NCI-H2107 treated with DMSO at 0.1 percent for 48 hours (cell line): Measurements from ENCODE around the gene ZFAND2A.
"Not testable (repeated sequence)": the region's sequence is repeated elsewhere in the genome, so short reads cannot be mapped to it uniquely, and the experiment has no call there.

Source experiments
- DNase-seq: peaks from one replicate; lab custom pipeline; 2025; ENCODE audit not compliant: unreplicated experiment; lab: John Stamatoyannopoulos, UW

Gene ZFAND2A

GRCh38 chr7:1124816-1125602, 35.0 kb downstream of the ZFAND2A start:
- no peak for DNase-seq

GRCh38 chr7:1124164-1124563, 35.8 kb downstream of the ZFAND2A start:
- DNase-seq: no peak

DNA sequence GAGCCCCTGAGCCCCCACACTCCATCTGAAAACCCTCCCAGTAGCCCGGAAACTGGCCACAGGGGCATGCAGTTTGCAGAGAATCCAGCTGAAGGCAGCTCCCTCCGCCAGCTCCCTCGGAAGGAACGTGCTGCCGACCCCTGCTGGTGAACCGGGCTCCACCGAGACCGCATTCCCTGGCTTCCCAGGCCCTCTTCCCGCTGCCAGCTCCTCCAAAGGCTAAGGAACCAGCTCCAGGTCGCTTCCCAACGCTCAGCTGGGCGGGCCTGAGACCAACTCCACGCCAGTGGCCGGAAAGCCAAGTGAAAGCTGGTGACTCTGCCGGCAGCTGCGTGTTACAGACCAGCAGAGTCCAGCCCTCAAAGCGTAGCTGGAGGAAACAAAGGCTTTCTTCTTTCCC, 36.3 kb downstream of the ZFAND2A start:
- no peak for DNase-seq

GRCh38 chr7:1122832-1123501, 37.0 kb downstream of the ZFAND2A start:
- DNase-seq: no peak

DNA sequence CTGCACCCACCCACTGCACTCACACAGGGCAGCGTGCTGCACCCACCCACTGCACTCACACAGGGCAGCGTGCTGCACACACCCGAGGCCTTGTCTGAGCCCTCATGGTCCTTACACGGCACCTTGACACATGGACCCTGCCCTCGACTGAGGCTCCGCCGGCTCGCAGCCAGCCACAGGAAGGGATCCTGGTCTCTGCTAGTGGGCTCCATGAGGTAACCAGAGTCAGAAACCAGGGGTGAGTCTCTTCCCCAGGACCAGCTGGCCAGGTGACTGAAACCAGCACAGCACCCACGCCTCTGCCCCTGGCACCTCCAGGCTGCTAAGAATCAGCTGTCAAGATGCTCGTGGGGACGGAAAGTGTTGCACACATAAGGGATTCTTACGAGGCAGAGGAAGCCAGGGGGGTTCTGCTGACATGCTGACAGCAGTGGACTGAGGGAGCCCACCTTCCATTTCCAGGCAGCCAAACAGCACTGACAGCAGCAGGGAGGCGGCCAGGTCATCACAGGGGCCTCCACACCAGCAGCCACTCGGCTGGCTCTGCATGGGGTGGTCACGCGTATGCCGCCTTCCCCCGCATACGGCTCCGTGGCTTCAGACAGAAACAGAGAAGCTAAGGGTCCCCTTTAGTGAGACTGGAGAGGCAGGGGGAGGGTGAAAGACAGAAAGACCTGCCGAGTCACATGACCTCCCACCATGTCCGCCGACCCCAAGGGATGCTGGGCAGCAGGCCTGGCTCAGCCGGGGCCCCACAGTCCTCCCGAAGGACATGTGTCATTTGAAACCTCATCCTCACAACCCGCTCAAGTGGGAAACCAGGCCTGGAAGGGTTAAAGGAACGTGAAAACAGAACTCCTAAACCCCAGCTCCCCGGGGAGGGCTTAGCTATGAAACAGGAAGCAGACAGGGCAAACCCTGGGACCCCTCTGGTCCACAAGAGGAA, 37.8 kb downstream of the ZFAND2A start:
- no peak for DNase-seq

DNA sequence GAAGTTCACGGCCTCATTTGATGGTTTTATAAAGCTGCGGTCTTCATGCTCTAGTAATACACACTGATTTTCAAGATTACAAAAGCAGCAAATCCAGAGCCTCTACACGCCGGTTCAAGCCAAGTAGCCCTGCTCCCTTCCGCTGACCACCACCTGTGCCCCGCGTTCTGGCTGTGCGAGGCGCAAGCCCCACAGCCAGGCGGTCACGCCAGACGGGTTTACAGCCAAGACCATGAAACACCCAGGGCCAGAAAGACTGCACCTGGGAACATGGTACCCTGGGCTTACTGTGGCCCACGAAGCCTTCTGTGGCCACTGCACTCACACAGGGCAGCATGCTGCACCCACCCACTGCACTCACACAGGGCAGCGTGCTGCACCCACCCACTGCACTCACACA, 38.5 kb downstream of the ZFAND2A start:
- DNase-seq: no peak

DNA sequence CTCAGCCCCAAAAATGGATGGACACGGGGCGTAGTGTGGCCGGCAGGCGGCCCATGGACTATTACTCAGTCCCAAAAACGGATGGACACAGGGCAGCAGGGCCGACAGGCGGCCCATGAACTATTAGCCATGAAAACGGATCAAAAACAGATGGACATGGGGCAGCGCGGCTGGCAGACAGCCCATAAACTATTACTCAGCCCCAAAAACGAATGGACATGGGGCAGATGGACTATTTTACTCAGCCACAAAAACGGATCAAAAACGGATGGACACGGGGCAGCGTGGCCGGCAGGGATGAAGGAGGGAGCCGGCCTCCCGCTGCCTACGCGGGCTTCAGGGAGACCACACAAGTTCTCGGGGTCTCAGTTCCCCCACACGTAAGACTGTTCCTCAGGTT, 39.2 kb downstream of the ZFAND2A start:
- DNase-seq: no peak

DNA sequence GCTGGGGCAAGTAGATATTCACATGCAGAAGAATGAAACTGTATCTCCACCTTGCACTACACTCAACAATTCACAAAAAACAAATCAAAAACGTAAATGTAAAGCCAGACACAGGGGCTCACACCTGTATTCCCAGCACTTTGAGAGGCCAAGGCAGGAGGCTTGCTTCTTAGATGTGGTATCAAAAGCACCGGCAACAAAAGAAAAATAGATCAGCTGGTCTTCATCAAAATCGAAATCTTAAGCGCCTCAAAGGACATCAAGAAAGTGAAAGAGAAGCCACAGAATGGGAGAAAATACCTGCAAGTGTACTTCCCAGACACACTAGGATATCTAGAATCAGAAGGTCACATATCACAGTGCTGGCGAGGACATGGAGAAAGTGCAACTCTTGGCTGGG, 40.8 kb downstream of the ZFAND2A start:
- no peak for DNase-seq

- DNase-seq: no peak
Measured at GRCh38 chr7:1117321-1117928, 42.6 kb downstream of the ZFAND2A start.

- DNase-seq: not testable (repeated sequence)
Measured at GRCh38 chr7:1116383-1117008, 43.5 kb downstream of the ZFAND2A start.

- DNase-seq: not testable (repeated sequence)
Measured at GRCh38 chr7:1115171-1116045, 44.6 kb downstream of the ZFAND2A start.

- DNase-seq: no peak
Measured at GRCh38 chr7:1114505-1114904, 45.5 kb downstream of the ZFAND2A start.

DNA sequence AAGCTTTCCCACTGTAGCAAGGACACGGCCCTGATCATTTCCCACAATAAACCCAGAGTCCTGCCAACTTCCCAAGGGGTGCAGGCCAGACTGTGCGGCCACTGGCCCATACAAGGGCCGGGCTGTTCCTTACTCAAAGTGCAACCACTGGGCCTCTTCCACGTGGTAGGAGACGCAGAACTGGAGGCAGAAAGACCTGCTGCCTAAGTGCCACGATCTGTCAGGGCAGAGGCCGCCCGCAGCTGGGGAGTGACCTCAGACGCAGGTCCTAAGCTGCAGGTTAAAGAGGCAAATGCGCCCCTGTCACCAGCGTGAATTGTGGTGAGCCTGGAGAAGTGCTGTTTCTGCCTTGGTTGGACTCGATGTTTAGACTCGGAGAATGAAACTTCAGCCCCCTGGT, 45.9 kb downstream of the ZFAND2A start:
- DNase-seq: no peak

DNA sequence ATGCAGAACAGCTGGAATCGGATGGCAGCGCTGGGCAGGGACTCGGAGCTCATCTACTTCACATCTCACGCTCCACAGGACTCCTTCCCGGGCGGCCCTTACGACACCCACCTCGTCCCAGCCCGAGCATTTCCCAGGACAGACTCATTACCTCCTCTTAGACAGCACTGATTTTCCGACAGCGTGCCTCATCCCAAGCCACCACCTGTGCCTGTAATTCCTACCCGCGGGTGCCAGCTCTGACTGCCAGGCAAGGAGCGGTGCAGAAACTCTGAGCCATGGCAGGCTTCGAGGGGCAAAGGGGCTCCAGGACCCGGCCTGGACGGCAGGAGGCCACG, 46.5 kb downstream of the ZFAND2A start:
- no peak for DNase-seq

- no peak for DNase-seq
Measured at GRCh38 chr7:1112625-1113547, 47.1 kb downstream of the ZFAND2A start.

DNA sequence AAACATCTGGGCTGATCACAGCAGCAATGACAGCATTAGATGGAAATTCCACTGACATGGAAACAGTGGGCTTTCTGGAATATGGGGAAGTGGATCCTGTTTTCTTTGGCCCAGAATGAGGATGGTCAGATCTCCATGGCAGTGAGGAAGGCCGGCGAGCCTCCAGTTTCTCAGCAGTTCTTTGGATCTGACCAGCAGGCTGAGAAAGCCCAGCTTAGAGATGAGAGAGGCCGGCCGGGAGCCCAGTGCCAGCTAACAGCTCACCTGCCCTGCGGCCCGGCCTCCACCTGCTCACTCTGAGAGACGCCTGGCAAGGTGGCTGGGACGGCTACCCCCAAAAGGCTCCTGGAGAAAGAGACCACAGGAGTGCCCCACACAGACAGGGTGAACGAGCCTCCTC, 47.9 kb downstream of the ZFAND2A start:
- no peak for DNase-seq

GRCh38 chr7:1111156-1111555, 48.8 kb downstream of the ZFAND2A start:
- no peak for DNase-seq

- no peak for DNase-seq
Measured at GRCh38 chr7:1110358-1110757, 49.6 kb downstream of the ZFAND2A start.
